GM23248 (cell line): ENCODE measurements around the gene NEFH.

ENCODE experiments used
- EZH2 ChIP-seq: fragments of 200-600 bp; sonication (generic); IDR thresholded peaks from 2 replicates; pipeline ENCODE4 v1.6.1; 2018; ENCODE audit warnings: antibody characterized with exemption, mild to moderate bottlenecking; ENCODE audit not compliant: insufficient read depth, poor library complexity, severe bottlenecking
- EZH2phosphoT487 ChIP-seq: fragments of 200-600 bp; sonication (generic); IDR thresholded peaks from 2 replicates; pipeline ENCODE4 v1.6.1; 2018; ENCODE audit warnings: antibody characterized with exemption, moderate library complexity, mild to moderate bottlenecking, low read depth; ENCODE audit not compliant: insufficient read depth

DNA sequence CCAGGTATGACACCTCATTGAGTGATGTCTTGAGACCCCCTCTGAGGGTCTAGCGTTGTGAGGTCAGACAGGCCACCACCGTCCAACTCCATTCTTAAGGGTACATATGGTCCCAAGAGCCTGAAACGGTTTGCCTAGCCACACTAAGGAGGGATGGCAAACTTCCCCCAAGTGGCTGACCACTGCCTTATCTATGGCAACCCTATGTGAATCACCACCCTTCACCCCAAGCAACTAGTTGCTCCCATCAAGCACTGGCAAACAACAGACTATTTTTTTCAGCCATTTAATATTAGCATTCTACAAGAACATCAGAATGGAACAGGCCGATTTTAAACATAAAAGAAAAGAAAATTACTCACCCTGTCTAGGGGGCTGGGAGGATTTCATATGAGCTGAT lies 50.7 kb downstream of the NEFH start:
- no peak for TF ChIP-seq EZH2phosphoT487
- no peak for TF ChIP-seq EZH2
